ENCODE results near the gene ADH1B.
"Not testable (repeated sequence)": the region's sequence is repeated elsewhere in the genome, so short reads cannot be mapped to it uniquely, and the experiment has no call there.

Gene ADH1B

GRCh38 chr4:99323756-99324155 is 2.6 kb upstream of the ADH1B start:
- no peak for DNase-seq

- DNase-seq: not testable (repeated sequence)
Observed at GRCh38 chr4:99317811-99318210, 3.4 kb downstream of the ADH1B start.

- DNase-seq: no peak
Observed at GRCh38 chr4:99317354-99317753, 3.8 kb downstream of the ADH1B start.

- no peak for DNase-seq
Observed at GRCh38 chr4:99315839-99316238, 5.4 kb downstream of the ADH1B start.

- no peak for DNase-seq
Observed at GRCh38 chr4:99314211-99314610, 7.0 kb downstream of the ADH1B start.

- no peak for DNase-seq
Observed at GRCh38 chr4:99310389-99310788, 10.8 kb downstream of the ADH1B start.

- no peak for DNase-seq
Observed at GRCh38 chr4:99305638-99306400, 15.4 kb downstream of the ADH1B start.

- DNase-seq: no peak
Observed at GRCh38 chr4:99301376-99302164, 19.6 kb downstream of the ADH1B start.

GRCh38 chr4:99300934-99301333 is 20.3 kb downstream of the ADH1B start:
- DNase-seq: no peak

GRCh38 chr4:99293357-99293756 is 27.8 kb downstream of the ADH1B start:
- no peak for DNase-seq

GRCh38 chr4:99290848-99291786 is 30.1 kb downstream of the ADH1B start, which contains the start of gene ADH1A:
Gene ADH1A (minus strand): TSS chr4:99290985. CDS start chr4:99290914, 71 bp downstream.
- no peak for DNase-seq

GRCh38 chr4:99285387-99285786 is 35.8 kb downstream of the ADH1B start:
- no peak for DNase-seq

GRCh38 chr4:99282731-99283130 is 38.5 kb downstream of the ADH1B start:
- DNase-seq: no peak

GRCh38 chr4:99281261-99281660 is 39.9 kb downstream of the ADH1B start:
- DNase-seq: no peak

- no peak for DNase-seq
Observed at GRCh38 chr4:99276417-99276816, 44.8 kb downstream of the ADH1B start.

GRCh38 chr4:99275885-99276284 is 45.3 kb downstream of the ADH1B start:
- no peak for DNase-seq

GRCh38 chr4:99275050-99275449 is 46.2 kb downstream of the ADH1B start:
- no peak for DNase-seq

GRCh38 chr4:99273704-99274103 is 47.5 kb downstream of the ADH1B start:
- DNase-seq: no peak

- DNase-seq: no peak
Observed at GRCh38 chr4:99264927-99265326, 56.3 kb downstream of the ADH1B start.

All from CD4-positive, alpha-beta T cell treated with Interleukin-4 for 4 hours (primary cell).